HL-60/S4 treated with phorbol 12-myristate 13-acetate at 8.2 ng/mL for 4 days and 3 days (cell line): ENCODE measurements around the gene RFNG.
"Not testable (repeated sequence)": the region's sequence is repeated elsewhere in the genome, so short reads cannot be mapped to it uniquely, and the experiment has no call there.

Experiments
- in situ Hi-C: fragments of 300-500 bp; cut with MboI; formaldehyde crosslinking; loops from 2 replicates; pipeline ENCODE4 v1.15.0; 2022; ENCODE audit warnings: low sequenced_read_pairs

RFNG gene

GRCh38 chr17:82046903-82047302 lies 4.7 kb downstream of the RFNG start:
- in situ Hi-C loops, result no loop called here

GRCh38 chr17:82045936-82046484 lies 5.6 kb downstream of the RFNG start:
- in situ Hi-C loops, result no loop called here

DNA sequence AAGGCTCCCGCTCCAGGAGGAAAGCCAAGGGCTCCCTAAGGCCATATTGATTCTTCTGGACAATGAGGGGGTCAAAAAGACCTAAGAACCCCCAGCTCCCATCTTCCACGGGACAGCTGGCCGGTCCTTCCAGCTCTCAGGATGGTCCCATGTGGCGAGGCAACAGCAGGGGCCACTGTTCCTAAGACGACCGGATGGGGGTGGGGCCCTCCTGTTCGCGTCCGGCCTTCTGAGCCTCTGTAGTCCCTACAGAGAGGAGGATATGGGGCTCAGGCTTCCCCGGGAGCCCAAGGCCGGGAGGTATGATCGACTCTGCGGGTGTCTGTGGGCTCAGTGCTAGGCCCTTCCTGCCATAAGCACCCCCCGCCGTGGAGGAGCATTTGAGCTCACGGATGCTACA lies 8.1 kb downstream of the RFNG start:
- in situ Hi-C loops, result no loop called here

GRCh38 chr17:82042649-82043048 lies 9.0 kb downstream of the RFNG start:
- in situ Hi-C loops, result no loop called here

GRCh38 chr17:82041144-82041814 lies 10.3 kb downstream of the RFNG start:
- in situ Hi-C loops, result no loop called here

DNA sequence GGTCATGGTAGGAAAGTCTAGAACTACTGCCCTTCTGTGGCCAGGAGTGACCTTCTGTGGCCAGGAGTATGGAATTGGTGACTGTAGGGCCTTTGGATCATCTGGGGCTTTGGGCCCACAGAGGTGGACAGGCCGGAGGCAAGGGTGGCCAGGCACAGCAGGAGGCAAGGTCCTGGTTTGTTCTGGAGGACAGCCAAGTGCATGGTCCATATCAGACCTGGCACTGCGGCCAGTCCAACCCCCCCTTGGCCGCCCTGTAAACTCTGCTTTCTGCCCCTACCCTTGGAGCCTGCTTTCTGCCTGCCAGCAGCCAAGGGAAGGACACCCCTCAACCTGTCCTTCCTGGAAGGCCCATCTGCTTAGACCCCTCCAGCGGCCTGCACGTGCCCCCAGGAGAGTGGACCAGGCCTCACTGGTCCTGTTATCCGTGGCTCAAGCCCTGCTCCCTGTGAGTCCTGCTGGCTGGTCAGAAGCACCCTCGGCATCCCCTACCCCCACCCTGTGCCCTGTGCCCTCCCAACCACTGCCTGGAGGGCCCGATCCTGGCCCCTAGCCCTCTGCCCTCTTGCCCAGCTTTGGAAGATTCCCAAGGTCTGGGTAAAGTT lies 11.8 kb downstream of the RFNG start:
- in situ Hi-C loops, result no loop called here

DNA sequence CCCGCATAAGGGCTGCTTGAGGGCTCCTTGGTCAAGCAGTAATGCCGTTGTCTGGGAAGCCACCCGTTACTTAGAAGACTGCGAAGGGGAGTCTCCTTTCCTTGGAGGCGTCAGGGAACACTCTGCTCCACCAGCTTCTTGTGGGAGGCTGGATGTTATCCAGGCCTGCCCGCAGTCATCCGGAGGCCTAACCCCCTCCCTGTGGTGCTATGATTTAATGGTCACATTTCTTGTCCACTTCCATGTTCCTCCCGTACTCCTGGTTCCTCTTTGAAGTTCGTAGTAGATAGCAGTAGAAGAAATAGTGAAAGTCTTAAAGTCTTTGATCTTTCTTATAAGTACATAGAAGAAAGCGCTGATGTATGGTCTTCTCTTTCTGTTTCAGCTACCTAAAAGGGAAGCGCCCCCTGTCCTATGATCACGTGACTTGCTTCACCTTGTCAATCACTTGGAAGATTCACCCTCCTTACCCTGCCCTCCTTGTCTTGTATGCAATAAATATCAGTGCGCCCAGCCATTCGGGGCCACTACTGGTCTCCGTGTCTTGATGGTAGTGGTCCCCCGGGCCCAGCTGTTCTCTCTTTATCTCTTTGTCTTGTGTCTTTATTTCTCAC lies 12.7 kb downstream of the RFNG start:
- in situ Hi-C loops, result not testable (repeated sequence)

DNA sequence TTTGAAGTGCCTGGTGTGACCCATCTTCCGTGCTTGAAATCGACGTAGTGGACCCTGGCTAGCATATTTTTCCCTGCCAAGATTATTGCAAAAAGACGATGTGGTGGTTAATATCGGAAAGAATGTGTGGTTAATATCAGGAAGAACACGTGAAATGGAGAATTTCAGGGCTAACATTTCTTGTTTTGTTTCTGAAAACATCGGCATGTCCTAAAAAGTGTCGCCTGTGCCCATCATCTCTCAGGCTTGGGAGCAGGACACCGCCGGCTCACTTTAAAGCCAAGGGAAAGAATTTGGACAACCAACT lies 13.8 kb downstream of the RFNG start:
- in situ Hi-C loops, result no loop called here

- in situ Hi-C loops, result no loop called here
Observed at GRCh38 chr17:82037092-82037888, 14.3 kb downstream of the RFNG start, which contains the start of gene DCXR. Gene DCXR, minus strand, starts transcription at chr17:82037697. Its CDS starts 15 bp downstream, at chr17:82037682.

DNA sequence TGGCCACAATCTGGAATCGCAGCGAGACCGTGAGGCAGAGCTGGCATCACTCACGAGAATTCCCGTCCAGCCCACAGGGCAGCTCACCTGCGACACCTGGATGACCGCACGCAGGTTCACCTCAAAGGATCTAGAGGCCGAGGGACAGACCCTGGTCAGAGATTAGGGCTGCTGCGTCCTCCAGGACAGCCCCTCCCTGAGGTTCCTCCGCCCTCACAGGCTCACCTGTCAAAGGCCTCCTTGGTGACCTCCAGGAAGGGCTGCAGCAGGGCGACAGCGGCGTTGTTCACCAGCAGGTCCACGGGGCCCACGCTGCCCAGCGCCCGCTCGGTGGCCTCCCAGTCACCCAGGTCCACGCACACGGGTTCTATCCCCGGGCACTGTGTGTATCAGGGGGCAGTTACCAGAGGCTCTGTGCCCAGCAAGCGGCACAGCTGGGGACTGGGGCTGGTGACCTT lies 14.9 kb downstream of the RFNG start:
- in situ Hi-C loops, result no loop called here

DNA sequence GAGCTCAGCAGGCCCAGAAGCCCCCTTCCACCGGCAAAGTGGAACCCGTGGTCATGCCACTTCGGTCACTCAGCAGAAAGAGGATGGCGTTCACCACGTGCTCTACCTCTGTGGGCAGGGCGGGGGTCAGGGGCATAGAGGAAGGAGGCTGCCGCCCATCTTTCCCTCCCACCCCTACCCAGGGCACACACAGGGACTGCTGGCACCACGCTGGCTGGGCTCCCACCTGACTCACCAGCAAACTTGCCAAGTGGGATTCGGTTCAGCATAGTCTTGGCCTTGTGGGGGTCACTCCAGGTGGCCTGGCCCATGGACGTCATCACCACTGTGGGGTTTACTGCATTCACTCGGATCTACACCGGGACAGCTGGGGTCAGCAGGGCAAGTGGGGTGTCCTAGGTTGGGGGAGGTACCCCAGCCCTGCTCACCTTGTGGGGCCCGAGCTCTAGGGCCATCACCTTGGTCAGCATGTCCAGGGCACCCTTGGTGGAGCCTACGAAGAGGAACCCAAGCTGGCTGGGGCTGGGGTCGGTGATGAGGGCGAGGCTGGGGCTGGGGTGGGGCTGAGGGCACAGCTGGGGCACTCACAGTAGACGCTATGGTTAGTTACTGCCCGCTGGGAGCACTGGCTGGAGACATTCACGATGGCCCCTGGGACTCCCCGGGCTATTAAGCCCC lies 15.5 kb downstream of the RFNG start:
- in situ Hi-C loops, result no loop called here

- in situ Hi-C loops, result no loop called here
Observed at GRCh38 chr17:82035488-82035887, 16.1 kb downstream of the RFNG start.

DNA sequence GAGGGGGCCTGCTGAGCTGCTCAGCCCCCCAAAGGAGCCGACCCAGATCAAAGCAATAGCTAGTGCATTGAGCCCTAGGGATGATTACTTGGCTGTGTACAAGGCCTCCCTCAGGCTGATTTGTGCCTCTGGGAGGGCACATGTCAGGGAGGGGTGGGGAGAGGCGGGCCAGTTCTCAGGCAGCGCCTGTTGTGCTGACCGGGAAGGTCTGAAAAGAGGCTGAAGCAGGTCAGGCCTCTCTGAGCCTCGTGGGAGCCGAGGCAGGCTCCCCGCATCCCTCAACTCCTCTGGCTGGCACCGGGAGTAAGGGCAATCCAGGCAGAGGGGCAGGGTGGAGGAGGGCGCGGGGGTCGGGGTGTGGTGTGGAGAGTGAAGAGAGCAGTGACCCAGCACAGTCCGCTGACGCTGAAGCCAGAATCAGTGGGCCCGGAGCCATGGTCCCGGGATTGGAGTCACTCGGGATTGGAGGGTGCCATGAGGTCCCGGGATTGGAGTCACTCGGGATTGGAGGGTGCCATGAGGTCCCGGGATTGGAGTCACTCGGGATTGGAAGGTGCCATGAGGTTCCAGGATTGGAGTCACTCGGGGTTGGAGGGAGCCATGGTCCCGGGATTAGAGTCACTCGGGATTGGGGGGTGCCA lies 17.1 kb downstream of the RFNG start:
- in situ Hi-C loops, result no loop called here

DNA sequence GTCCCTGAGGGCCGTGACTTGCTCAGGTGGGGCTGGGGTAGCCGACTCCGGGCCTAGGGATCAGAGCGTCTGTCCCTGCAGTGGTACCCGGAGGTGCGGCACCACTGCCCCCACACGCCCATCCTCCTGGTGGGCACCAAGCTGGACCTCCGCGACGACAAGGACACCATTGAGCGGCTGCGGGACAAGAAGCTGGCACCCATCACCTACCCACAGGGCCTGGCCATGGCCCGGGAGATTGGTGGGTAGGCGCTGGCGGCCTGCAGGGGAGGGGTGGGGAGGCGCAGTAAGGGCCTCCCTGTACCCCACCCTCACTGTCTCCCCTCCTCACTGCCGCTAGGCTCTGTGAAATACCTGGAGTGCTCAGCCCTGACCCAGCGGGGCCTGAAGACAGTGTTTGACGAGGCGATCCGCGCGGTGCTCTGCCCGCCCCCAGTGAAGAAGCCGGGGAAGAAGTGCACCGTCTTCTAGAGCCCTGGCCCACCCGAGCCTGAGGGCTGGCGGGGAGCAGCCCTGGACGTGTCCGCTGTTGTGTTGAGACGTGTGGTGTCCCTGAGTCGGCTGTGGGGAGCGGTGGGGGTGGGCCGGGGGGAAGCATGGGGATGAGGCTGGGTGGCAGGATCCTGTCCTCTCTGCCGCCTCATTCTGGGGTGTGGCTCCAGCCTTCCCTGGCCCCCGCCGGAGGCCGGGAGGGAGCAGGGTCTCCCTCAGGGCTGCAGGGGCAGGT lies 18.1 kb downstream of the RFNG start:
- in situ Hi-C loops, result no loop called here

DNA sequence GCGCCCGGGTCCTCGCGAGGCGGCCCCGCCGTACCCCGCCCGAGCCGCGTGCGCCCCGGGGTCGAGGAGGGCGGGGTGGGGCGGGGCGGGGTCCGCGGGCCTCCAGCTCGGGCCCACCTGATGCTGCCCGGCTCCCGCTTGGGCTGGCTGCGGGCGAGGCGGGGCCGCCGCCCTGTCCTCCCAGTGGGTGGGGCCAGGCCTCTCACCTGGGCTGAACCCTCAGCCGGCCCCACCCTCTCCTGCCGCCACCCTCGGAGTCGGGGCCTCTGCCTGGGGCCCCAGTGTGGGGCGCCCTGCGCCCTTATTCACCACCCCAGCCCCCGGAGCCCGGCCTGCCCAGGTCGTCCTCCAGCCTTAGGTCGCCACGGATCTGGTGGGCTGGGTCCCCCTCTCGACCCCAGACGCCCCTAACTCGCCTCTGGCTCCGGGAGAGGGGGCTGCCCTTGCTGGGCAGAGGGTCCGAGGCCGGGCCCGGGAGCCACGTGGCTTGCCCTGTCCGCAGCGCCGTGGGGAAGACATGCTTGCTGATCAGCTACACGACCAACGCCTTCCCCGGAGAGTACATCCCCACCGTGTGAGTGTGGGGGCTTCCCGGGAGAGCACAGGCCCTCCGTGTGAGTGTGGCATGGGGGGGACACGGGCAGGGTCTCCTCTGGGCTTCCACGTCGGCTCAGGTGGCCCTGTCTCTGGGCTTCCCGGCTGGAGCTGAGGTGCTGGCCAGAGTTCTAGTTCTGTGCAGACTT lies 19.6 kb downstream of the RFNG start:
- in situ Hi-C loops, result no loop called here

- in situ Hi-C loops, result no loop called here
Observed at GRCh38 chr17:82031303-82031884, 20.2 kb downstream of the RFNG start, which contains the start of gene RAC3. Gene RAC3, plus strand, starts transcription at chr17:82031678. Its CDS starts 84 bp downstream, at chr17:82031762.

DNA sequence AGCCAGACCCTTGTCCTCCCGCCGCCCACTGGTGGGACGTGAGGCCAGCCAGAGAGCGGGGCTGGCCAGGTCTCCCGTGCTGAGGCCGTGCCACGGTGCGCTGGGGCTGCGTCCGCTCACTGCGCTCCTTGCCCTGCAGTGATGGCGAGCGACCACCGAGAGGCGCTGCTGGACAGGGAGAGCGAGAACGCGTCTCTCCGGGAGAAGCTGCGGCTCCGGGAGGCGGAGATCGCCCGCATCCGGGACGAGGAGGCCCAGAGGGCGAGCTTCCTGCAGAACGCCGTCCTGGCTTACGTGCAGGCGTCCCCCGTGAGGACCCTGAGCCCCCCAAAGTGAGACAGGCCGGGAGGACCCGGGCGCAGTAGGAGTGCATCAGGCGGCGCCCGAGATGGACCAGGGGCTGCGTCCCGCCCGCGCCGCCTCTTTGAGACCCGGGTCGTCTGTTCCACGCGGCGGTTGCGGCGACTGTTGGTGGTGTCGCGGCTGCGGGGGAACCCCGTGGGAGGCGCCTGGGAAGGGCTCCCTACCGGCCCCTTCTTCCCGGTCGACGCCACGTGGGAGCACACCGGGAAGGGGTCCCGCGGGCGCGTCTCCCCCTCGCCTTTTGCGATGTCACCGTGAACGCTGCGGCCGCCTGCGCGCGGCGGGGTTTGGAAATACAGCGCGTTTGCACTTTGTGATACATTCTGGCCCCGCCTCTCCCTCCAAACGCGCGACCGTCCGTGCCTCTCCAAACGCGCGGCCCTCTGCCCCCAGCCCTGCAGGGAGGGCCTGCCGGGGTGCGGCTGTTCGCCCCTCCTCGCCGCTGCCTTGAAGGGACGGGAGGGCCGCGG lies 20.9 kb downstream of the RFNG start:
- in situ Hi-C loops, result no loop called here
